Renal cortex interstitium (tissue), 11 donors: ENCODE measurements around the gene FGD2. TPM values are rescaled to one million over a fixed set of nuclear protein-coding genes. Genes with fewer than 3 reads are reported as not detected.

Experiments
- DNase-seq, 11 donors: peaks; one replicate each; pipeline ENCODE4 v3.0.0-alpha.2; 2013; ENCODE audit warnings: low read depth in 9 of 11, low spot score in 4 of 11; ENCODE audit errors: extremely low read depth in 1 of 11
- polyA plus RNA-seq, 3 donors: library from polyadenylated mRNA; unstranded; fragments of 120-200 nt; gene quantifications; one replicate each; pipeline ENCODE4 v1.2.1, GENCODE V29; 2013; ENCODE audit not compliant: insufficient read length in 3 of 3

FGD2 gene
- polyA plus RNA-seq, 3 donors: 1.3 to 3.1 (median 2.7) TPM

- DNase-seq: no peak
These were observed 35.2 kb upstream of the FGD2 start for GRCh38 chr6:36969988-36970891.

- DNase-seq: no peak
These were observed 34.3 kb upstream of the FGD2 start for GRCh38 chr6:36970892-36971842.

- DNase-seq: no peak
These were observed 33.4 kb upstream of the FGD2 start for GRCh38 chr6:36971921-36972673.

- no peak for DNase-seq
These were observed 32.3 kb upstream of the FGD2 start for GRCh38 chr6:36973190-36973589.

GRCh38 chr6:36973647-36974046 lies 31.8 kb upstream of the FGD2 start:
- no peak for DNase-seq

GRCh38 chr6:36975231-36976006 lies 30.0 kb upstream of the FGD2 start:
- DNase-seq: no peak

- no peak for DNase-seq
These were observed 29.5 kb upstream of the FGD2 start for GRCh38 chr6:36976007-36976264.

GRCh38 chr6:36976509-36976908 lies 28.9 kb upstream of the FGD2 start:
- DNase-seq: no peak

- no peak for DNase-seq
These were observed 28.5 kb upstream of the FGD2 start for GRCh38 chr6:36976931-36977330.

- no peak for DNase-seq
These were observed 27.9 kb upstream of the FGD2 start for GRCh38 chr6:36977470-36977941.

GRCh38 chr6:36978421-36979346 lies 26.8 kb upstream of the FGD2 start:
- no peak for DNase-seq

- DNase-seq: no peak
These were observed 26.1 kb upstream of the FGD2 start for GRCh38 chr6:36979347-36979742.

- no peak for DNase-seq
These were observed 25.3 kb upstream of the FGD2 start for GRCh38 chr6:36980129-36980528.

- DNase-seq: no peak
These were observed 24.4 kb upstream of the FGD2 start for GRCh38 chr6:36980876-36981619.

- DNase-seq: no peak
These were observed 21.9 kb upstream of the FGD2 start for GRCh38 chr6:36983538-36983937.

GRCh38 chr6:36984581-36985416 lies 20.7 kb upstream of the FGD2 start:
- peak in 2 of 11 donors; percentile 43 to 58 for DNase-seq
